Heart left ventricle (tissue), 13 donors: ENCODE data around the gene ATP6V1B1.

ENCODE experiments used
- CTCF ChIP-seq, 12 donors: fragments of 200-600 bp; sonication (generic) in 4 of 12; IDR thresholded peaks; one replicate each; pipeline versions ENCODE4 v1.5.0 to v1.8.0; 2018 to 2022; ENCODE audit warnings: antibody characterized with exemption in 12 of 12, mild to moderate bottlenecking in 5 of 12
- POLR2A ChIP-seq, 2 donors: fragments of 450-650 bp; IDR thresholded peaks; one replicate each; pipeline ENCODE4 v1.6.1; 2017; ENCODE audit warnings: antibody characterized with exemption in 2 of 2, mild to moderate bottlenecking in 2 of 2, moderate library complexity in 2 of 2
- donor health status: ischemic (EF 13 %, LVEDD 7.1; RV severe dilation, severe dysfunction).
- donor health status: DM: no; HTN: yes; CAD: no.
- donor health status: DM: no; HTN: no; CAD: no.
- donor health status: ischemic (EF 25% LVEDD 6.9; RV normal size, moderate dysfunction).
- donor health status: ischemic (EF 25% LVEDD 5.7; RV mildly dilated, moderate dysfunction).
- donor health status: ischemic (EF 35%, LVEDD 5.7; RV mildly dilated, moderate dysfunction).
- donor health status: nonischemic (EF 11% LVEDD 7.7; RV severe dilation, severe dysfunction).
- donor health status: DM: yes; HTN: yes; CAD: no.
- donor health status: PGD.
- donor health status: ischemic (EF 29% LVEDD 5.4; RV normal size, mild dysfunction).
- donor health status: nonischemic (EF 23%, LVEDD 6.1; RV moderate dilation, normal function).

- TF ChIP-seq POLR2A (IDR thresholded peaks at IDR 0.05): no peak
- no peak for TF ChIP-seq CTCF (IDR thresholded peaks at IDR 0.05)
Measured at GRCh38 chr2:70999362-70999761, 63.7 kb downstream of the ATP6V1B1 start.
